ENCODE results near the gene TMEM273. TPM values are rescaled to one million over a fixed set of nuclear protein-coding genes. Genes with fewer than 3 reads are reported as not detected.

TMEM273 gene
- total RNA-seq, 1 experiment from 2014 or later = not detected

- no peaks in the 10 kb centered on the region; the same call in 1 of the 2 replicates for H3K27me3 ChIP-seq (ENCODE audit: insufficient read depth, low read length)
- H3K4me3 ChIP-seq (replicated peaks in 1 of 2; ENCODE audit: low read depth in 1 of 2, low read length in 2 of 2) = no peak overlapping the region
- H3K79me2 ChIP-seq (ENCODE audit: insufficient read depth, low read length) = no peaks in the 10 kb centered on the region
- POLR2A ChIA-PET = no interaction called here
- H3K4me2 ChIP-seq (ENCODE audit: low read length) = no peak overlapping the region
- intact Hi-C loops (cut with micrococcal nuclease) = no loop called here
- no peaks in the 10 kb centered on the region for H3K9me2 ChIP-seq (ENCODE audit: insufficient read depth)
- TF ChIP-seq RAD21 (IDR thresholded peaks at IDR 0.05; ENCODE audit: low read depth) (no peak), CEBPB (IDR thresholded peaks at IDR 0.05; ENCODE audit: low read depth) (no peak), REST (IDR thresholded peaks at IDR 0.05; ENCODE audit: low read depth) (no peak), SP1 (IDR thresholded peaks at IDR 0.05; ENCODE audit: low read depth) (no peak), YY1 (IDR thresholded peaks at IDR 0.05; ENCODE audit: extremely low read depth, insufficient replicate concordance, low read depth, low read length) (no peak), JUND (IDR thresholded peaks at IDR 0.05) (no peak), CBX3 (IDR thresholded peaks at IDR 0.05; ENCODE audit: low read depth) (no peak), EZH2phosphoT487 (IDR thresholded peaks at IDR 0.05; ENCODE audit: borderline replicate concordance) (no peak), ZNF274 (IDR thresholded peaks at IDR 0.05; ENCODE audit: low read depth, low read length) (no peak)
- TF ChIP-seq, protein P1, sequence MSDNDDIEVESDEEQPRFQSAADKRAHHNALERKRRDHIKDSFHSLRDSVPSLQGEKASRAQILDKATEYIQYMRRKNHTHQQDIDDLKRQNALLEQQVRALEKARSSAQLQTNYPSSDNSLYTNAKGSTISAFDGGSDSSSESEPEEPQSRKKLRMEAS (IDR thresholded peaks at IDR 0.05) = no peak
- TF ChIP-seq, protein P2, sequence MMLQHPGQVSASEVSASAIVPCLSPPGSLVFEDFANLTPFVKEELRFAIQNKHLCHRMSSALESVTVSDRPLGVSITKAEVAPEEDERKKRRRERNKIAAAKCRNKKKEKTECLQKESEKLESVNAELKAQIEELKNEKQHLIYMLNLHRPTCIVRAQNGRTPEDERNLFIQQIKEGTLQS (IDR thresholded peaks at IDR 0.05) = no peak
- H2AFZ ChIP-seq (ENCODE audit: low read depth, low read length, poor library complexity, severe bottlenecking) = no peak overlapping the region
- CTCF ChIA-PET = interaction anchor here (1.0 kb wide), 1 partner anchor 14 kb away, joined by 4 read pairs; no protein-coding TSS in a partner anchor
- no TSS peak for BruUV-seq (replicated peaks)
- H4K20me1 ChIP-seq (ENCODE audit: insufficient read depth) = no peaks in the 10 kb centered on the region
- RAD21 ChIA-PET (ENCODE audit: low non-redundant PET in 1 of 2, low total read pairs in 2 of 2, uncharacterized antibody in 2 of 2, unreplicated experiment in 2 of 2) = no interaction called here
- ATAC-seq (no peak), DNase-seq (ENCODE audit: low read depth, low spot score) (no peak)
- no peaks in the 10 kb centered on the region for H3K9me3 ChIP-seq (ENCODE audit: control insufficient read depth in 1 of 2, insufficient read depth in 1 of 2, low read depth in 1 of 2, low read length in 2 of 2)
- no peaks in the 10 kb centered on the region for H3K36me3 ChIP-seq (ENCODE audit: control insufficient read depth in 1 of 2, insufficient read depth in 2 of 2, low read length in 2 of 2)
- H3K4me1 ChIP-seq (ENCODE audit: control insufficient read depth in 1 of 2, insufficient read depth in 2 of 2, low read length in 2 of 2) = peaks cover 0 to 12% of the 10 kb centered on the region in 2 experiments; a peak in 2 of 4 replicates
- H3K27ac ChIP-seq (ENCODE audit: low read depth, low read length) = no peak overlapping the region
- no peak overlapping the region for H3K9ac ChIP-seq (ENCODE audit: low read length)
Measured at GRCh38 chr10:49178489-49179471, 9.4 kb downstream of the TMEM273 start.
